ENCODE results near the gene MSANTD2.

DNA sequence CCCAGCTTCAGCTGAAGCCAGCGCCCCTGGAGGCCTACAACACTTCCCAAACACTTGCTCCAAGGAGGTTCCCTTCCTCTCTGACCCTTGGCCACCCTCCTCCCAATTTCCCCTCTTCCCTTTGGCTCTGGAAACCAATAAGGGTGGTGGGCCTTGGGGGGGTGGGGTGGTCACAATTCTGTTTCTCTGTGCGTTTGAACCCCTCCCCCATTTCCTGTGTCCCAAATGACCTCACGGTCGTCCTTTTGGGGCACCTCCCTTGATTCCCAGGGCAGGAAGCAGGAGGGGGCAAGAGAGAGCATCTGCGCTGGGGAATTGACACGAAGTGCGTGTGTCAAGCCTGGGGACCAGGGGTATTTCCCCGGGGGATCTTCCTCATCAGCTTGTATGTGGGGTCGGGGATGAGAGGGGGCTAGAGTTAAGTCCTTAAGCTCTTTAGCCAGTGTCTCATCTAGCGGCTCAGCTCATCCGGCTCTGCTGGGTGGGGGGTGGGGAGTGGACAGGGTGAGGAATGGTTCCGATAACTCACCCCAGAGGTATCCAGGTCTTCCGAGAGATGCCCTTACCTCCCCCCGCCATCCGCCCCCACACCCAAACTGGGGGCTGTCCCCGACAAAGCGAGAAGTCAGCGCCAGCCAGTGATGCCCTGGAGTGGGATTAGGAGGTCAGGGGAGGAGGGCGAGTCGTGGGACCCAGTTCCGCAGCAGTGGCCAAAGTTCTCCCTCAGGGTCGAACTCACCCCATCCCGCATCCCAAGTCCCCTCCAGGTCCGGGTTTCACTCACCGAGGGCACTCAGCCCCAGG is 38.7 kb downstream of the MSANTD2 start:
- TF ChIP-seq SNAI2 (CRISPR knock-in tag; IDR thresholded peaks at IDR 0.05) (no peak), ZFP30 (CRISPR knock-in tag; IDR thresholded peaks at IDR 0.05) (no peak), ZFP3 (CRISPR knock-in tag; IDR thresholded peaks at IDR 0.05) (no peak), TCF4 (CRISPR knock-in tag; IDR thresholded peaks at IDR 0.05; ENCODE audit: borderline replicate concordance) (no peak), ZNF70 (CRISPR knock-in tag; IDR thresholded peaks at IDR 0.05) (no peak), ESRRG (CRISPR knock-in tag; IDR thresholded peaks at IDR 0.05) (no peak), OSR1 (CRISPR knock-in tag; IDR thresholded peaks at IDR 0.05) (no peak)

Data from SK-N-SH treated with all-trans-retinoic acid at 6 μM for 48 hours (cell line).